H1 (cell line): ENCODE results near the gene SIK3. TPM values are rescaled to one million over a fixed set of nuclear protein-coding genes. Genes with fewer than 3 reads are reported as not detected.

Source experiments
- CREB1 ChIP-seq: IDR thresholded peaks from 2 replicates; pipeline ENCODE4 v1.6.1; 2012; ENCODE audit warnings: inconsistent platforms
- KDM1A ChIP-seq: fragments of 200-600, 300-600 bp; sonication (generic); IDR thresholded peaks from 2 replicates; pipeline ENCODE4 v1.7.1; 2016; ENCODE audit warnings: mild to moderate bottlenecking, low read length, borderline replicate concordance
- MAFK ChIP-seq: IDR thresholded peaks from 2 replicates; pipeline ENCODE4 v1.6.1; 2012; ENCODE audit warnings: low read depth, mild to moderate bottlenecking, improper control_type of control experiment, low read length
- TAF7 ChIP-seq: optimal IDR thresholded peaks from 2 replicates; pipeline ENCODE3; 2011; ENCODE audit warnings: low read depth, mild to moderate bottlenecking, inconsistent platforms, low read length, moderate library complexity, borderline replicate concordance
- polyA plus RNA-seq, 7 experiments: library from polyadenylated mRNA; depleted of rRNA in 3 of 7; stranded (reverse) in 5 of 7; unstranded in 2 of 7; fragments of >200 nt in 5 of 7; fragments of 200-250 nt in 2 of 7; gene quantifications; 1 replicate in 5 of 7; 2 replicates in 1 of 7; 4 replicates in 1 of 7; pipeline versions ENCODE4 v1.2.1 to v1.2.3, GENCODE V29; 2011 to 2013; ENCODE audit warnings: missing spikeins in 2 of 7, mixed read lengths in 2 of 7
- total RNA-seq: library from RNA; stranded (reverse); fragmentation: NEBNext Ultra II Directional; extraction: Animal tissue kit (Norgen Biotek cat#: 25700); gene quantifications from 2 replicates; pipeline ENCODE4 v1.2.1, GENCODE V29; 2021

SIK3 gene
- total and polyA plus RNA-seq, 2 of the 8 experiments (the other 6 are each of a cell fraction or from before 2014, with no cell fraction given), result 19.9 to 32.1 TPM

DNA sequence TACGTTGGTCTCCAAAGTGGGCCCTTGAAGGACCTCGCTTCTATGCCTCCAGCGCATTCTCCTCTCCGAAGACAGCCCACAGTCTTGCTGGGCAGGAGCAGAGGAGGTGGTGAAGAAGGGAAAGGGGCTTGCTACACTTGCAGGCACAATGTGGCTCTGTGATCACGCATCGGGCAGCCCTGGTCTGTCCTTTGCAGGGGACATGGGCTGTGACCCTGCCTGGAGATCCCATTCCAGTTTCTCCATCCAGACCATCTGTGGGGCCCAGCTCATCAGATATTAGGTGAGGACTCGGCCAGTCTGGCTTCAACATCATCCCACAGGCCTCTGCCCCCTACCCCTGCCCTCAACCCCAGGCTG, 261.6 kb downstream of the SIK3 start (continued):
- TF ChIP-seq KDM1A (no peak), CREB1 (no peak), MAFK (no peak), TAF7 (no peak)
